ENCODE measurements around the gene KIF18B. TPM values are rescaled to one million over a fixed set of nuclear protein-coding genes. Genes with fewer than 3 reads are reported as not detected.

KIF18B gene
- total and polyA plus RNA-seq, 2 donors (not counting 1 experiment from before 2014, with no cell fraction given) = 0.99 to 2.5 TPM

DNA sequence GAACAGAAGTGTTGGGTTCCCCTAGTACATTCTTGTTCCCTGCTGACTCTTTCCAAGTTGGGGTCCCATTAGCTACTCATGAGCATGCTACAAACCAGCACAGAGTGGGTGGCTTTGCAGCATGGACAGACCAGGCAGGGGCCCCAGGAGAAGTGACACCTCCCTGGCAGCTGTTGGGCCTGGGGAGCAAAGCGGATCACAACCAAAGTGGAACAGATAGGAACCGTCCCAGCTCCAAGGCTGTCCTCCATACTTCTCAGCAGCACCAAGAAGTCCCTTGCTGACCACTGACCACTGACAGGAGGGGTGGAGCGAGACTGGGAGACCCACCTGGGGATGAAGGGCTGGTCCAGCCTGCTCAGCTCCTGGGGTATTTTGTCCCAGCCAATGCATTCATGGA lies 19.9 kb downstream of the KIF18B start:
- H3K27ac ChIP-seq (ENCODE audit: insufficient read depth, low read length) = no peak overlapping the region
- H3K79me2 ChIP-seq (ENCODE audit: control insufficient read depth, insufficient read depth, low read length) = no peaks in the 10 kb centered on the region
- no peak overlapping the region for H2AFZ ChIP-seq (ENCODE audit: low read length)
- H3K27me3 ChIP-seq (ENCODE audit: control insufficient read depth, insufficient read depth, low read length) = no peaks in the 10 kb centered on the region
- no peaks in the 10 kb centered on the region for H4K20me1 ChIP-seq (ENCODE audit: control insufficient read depth, extremely low read depth, insufficient read depth, low read length)
- H3K4me1 ChIP-seq (ENCODE audit: control insufficient read depth, extremely low read depth, insufficient read depth, low read length) = no peaks in the 10 kb centered on the region
- no peak for DNase-seq (ENCODE audit: low read depth in 2 of 2)
- no peak overlapping the region for H3K4me3 ChIP-seq (replicated peaks in 1 of 4; ENCODE audit: control extremely low read depth in 1 of 4, insufficient read depth in 1 of 4, low read depth in 3 of 4, low read length in 4 of 4)
- no peak overlapping the region for H3K4me2 ChIP-seq (ENCODE audit: extremely low read depth, insufficient read depth, low read length)
- TF ChIP-seq EZH2 (IDR thresholded peaks at IDR 0.05; ENCODE audit: low read length, missing control alignments) = no peak
- TF ChIP-seq, protein P1, sequence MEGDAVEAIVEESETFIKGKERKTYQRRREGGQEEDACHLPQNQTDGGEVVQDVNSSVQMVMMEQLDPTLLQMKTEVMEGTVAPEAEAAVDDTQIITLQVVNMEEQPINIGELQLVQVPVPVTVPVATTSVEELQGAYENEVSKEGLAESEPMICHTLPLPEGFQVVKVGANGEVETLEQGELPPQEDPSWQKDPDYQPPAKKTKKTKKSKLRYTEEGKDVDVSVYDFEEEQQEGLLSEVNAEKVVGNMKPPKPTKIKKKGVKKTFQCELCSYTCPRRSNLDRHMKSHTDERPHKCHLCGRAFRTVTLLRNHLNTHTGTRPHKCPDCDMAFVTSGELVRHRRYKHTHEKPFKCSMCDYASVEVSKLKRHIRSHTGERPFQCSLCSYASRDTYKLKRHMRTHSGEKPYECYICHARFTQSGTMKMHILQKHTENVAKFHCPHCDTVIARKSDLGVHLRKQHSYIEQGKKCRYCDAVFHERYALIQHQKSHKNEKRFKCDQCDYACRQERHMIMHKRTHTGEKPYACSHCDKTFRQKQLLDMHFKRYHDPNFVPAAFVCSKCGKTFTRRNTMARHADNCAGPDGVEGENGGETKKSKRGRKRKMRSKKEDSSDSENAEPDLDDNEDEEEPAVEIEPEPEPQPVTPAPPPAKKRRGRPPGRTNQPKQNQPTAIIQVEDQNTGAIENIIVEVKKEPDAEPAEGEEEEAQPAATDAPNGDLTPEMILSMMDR (conservative IDR thresholded peaks at IDR 0.05 in 1 of 2, IDR thresholded peaks at IDR 0.05 in 1 of 2; ENCODE audit: low read depth in 1 of 2, low read length in 2 of 2) = no peak
- no peak overlapping the region for H3K9ac ChIP-seq (ENCODE audit: insufficient read depth, low read length)
- H3K36me3 ChIP-seq (ENCODE audit: control insufficient read depth, insufficient read depth, low read length) = peaks cover 22% of the 10 kb centered on the region
- H3K9me3 ChIP-seq (ENCODE audit: control insufficient read depth, insufficient read depth, low read depth, low read length) = no peaks in the 10 kb centered on the region

DNA sequence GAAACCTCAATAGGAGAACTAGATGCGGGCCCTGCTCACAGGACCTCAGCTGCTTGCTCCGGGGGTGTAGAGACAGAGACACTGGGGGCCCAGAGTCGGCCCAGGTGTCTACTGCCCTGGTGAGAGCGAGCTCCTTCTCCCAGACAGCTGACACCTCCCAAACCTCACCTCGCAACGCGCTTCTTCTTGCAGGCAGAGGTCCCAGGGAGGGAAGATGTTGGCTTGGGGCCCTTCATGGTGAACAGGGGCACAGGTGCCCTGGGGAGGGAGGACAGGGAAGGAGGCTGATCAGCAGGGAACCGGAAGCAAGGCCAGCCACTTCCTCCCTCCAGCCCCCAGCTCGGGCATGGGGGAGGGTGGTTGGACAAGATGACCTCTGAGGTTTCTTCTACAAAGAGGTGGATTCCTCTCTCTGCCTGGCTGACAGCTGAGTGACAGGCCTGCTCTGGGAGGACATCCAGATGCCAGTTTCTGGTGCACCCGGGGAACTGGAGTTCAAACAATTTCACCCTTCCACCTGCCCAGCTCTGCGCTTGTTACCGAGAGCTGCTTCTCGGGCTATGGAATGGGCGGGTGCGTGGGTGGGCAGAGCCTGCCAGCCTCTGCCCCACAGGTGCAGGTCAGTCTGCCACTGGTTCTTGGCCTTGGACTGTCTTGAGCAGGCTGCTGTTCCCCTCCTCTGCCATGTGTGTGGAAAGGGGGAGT lies 20.6 kb downstream of the KIF18B start:
- Histone ChIP-seq H4K20me1 (ENCODE audit: control insufficient read depth, extremely low read depth, insufficient read depth, low read length) (no peaks in the 10 kb centered on the region), H3K9ac (ENCODE audit: insufficient read depth, low read length) (no peak overlapping the region), H3K27ac (ENCODE audit: insufficient read depth, low read length) (no peak overlapping the region), H2AFZ (ENCODE audit: low read length) (no peak overlapping the region), H3K79me2 (ENCODE audit: control insufficient read depth, insufficient read depth, low read length) (no peaks in the 10 kb centered on the region), H3K4me3 (replicated peaks in 1 of 4; ENCODE audit: control extremely low read depth in 1 of 4, insufficient read depth in 1 of 4, low read depth in 3 of 4, low read length in 4 of 4) (no peak overlapping the region), H3K27me3 (ENCODE audit: control insufficient read depth, insufficient read depth, low read length) (no peaks in the 10 kb centered on the region), H3K36me3 (ENCODE audit: control insufficient read depth, insufficient read depth, low read length) (peaks cover 22% of the 10 kb centered on the region), H3K4me2 (ENCODE audit: extremely low read depth, insufficient read depth, low read length) (no peak overlapping the region), H3K9me3 (ENCODE audit: control insufficient read depth, insufficient read depth, low read depth, low read length) (no peaks in the 10 kb centered on the region), H3K4me1 (ENCODE audit: control insufficient read depth, extremely low read depth, insufficient read depth, low read length) (no peaks in the 10 kb centered on the region)
- DNase-seq (ENCODE audit: low read depth in 2 of 2) = no peak
- TF ChIP-seq EZH2 (IDR thresholded peaks at IDR 0.05; ENCODE audit: low read length, missing control alignments) = no peak
- TF ChIP-seq, protein P1 (conservative IDR thresholded peaks at IDR 0.05 in 1 of 2, IDR thresholded peaks at IDR 0.05 in 1 of 2; ENCODE audit: low read depth in 1 of 2, low read length in 2 of 2) = no peak

DNA sequence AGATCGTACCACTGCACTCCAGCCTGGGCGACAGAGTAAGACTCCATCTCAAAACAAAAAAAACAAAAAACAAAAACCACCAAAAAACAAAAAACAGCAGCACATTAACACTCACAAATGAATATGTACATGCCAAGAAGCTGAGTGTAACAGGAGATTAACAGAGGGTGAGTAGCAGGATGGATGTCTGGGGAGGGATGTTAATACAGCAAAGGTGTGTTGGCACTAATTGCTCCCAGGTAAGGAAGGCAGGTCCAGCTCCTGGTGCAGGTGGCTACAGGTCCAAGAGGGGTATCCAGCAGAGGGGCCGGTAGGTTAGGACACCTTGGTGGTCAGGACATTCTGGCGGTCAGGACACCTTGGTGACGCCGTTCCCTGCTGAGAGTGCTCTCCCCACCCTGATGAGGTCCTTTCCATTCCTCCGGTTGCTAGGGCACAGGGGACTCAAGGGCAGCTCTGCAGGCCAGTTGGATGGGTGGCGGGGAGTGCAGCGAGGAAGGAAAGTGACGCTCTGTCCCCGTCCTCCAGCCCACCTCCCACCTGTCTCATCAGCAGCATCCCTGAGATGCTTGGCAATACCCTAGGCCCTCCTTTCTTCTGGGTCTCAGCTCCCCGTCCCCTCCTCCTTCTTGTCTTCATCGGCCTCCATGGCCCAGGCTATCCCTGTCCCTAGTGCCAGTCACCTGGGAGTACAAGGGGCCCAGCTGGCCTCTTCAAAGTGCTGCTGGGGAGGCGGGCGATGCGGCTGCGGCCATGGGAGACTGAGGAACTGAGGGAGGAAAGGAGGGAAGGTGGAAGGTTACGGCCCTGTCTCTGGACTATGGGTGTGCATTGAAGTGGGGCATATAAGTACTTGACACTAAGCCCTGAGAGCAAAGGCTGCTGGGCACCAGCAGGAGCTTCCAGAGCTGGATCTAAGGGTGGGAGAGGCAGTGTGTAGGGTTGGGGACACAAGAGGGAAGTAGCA lies 21.6 kb downstream of the KIF18B start:
- H3K79me2 ChIP-seq (ENCODE audit: control insufficient read depth, insufficient read depth, low read length) = no peaks in the 10 kb centered on the region
- H3K27ac ChIP-seq (ENCODE audit: insufficient read depth, low read length) = no peak overlapping the region
- peaks cover 2% of the 10 kb centered on the region for H3K27me3 ChIP-seq (ENCODE audit: control insufficient read depth, insufficient read depth, low read length)
- H3K4me1 ChIP-seq (ENCODE audit: control insufficient read depth, extremely low read depth, insufficient read depth, low read length) = no peaks in the 10 kb centered on the region
- H3K9ac ChIP-seq (ENCODE audit: insufficient read depth, low read length) = no peak overlapping the region
- no peak overlapping the region for H2AFZ ChIP-seq (ENCODE audit: low read length)
- no peak overlapping the region for H3K4me3 ChIP-seq (replicated peaks in 1 of 4; ENCODE audit: control extremely low read depth in 1 of 4, insufficient read depth in 1 of 4, low read depth in 3 of 4, low read length in 4 of 4)
- H3K4me2 ChIP-seq (ENCODE audit: extremely low read depth, insufficient read depth, low read length) = no peak overlapping the region
- DNase-seq (ENCODE audit: low read depth in 2 of 2) = no peak
- H3K9me3 ChIP-seq (ENCODE audit: control insufficient read depth, insufficient read depth, low read depth, low read length) = no peaks in the 10 kb centered on the region
- H3K36me3 ChIP-seq (ENCODE audit: control insufficient read depth, insufficient read depth, low read length) = peaks cover 22% of the 10 kb centered on the region
- no peak for TF ChIP-seq EZH2 (IDR thresholded peaks at IDR 0.05; ENCODE audit: low read length, missing control alignments)
- TF ChIP-seq, protein P1 (conservative IDR thresholded peaks at IDR 0.05 in 1 of 2, IDR thresholded peaks at IDR 0.05 in 1 of 2; ENCODE audit: low read depth in 1 of 2, low read length in 2 of 2) = no peak
- H4K20me1 ChIP-seq (ENCODE audit: control insufficient read depth, extremely low read depth, insufficient read depth, low read length) = no peaks in the 10 kb centered on the region

Data from fibroblast of lung (primary cell).